ENCODE data around the gene PHYKPL.
A peak's percentile ranks its signal among the peaks of the same experiment; 100 is the strongest.
"Not testable (repeated sequence)": the region's sequence is repeated elsewhere in the genome, so short reads cannot be mapped to it uniquely, and the experiment has no call there.

Gene PHYKPL

DNA sequence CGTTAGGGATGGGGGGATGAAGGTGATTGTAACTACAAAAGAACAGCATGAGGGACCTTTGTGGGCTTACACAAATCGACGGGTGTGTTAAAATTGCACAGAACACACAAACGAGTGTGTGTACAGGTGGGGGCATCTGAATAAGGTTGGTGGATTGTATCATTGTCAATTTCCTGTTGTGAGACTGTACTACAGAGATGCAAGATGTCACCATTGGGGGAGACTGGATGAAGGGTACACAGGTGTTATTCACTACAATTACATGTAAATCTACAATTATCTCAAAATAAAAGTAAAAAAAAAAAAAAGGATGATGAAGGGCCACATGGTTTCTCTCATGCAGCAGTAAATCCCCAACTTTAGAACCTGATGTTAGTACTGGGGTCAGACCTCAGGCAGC lies 31.4 kb upstream of the PHYKPL start:
- no peak for DNase-seq (ENCODE audit: low read depth)

DNA sequence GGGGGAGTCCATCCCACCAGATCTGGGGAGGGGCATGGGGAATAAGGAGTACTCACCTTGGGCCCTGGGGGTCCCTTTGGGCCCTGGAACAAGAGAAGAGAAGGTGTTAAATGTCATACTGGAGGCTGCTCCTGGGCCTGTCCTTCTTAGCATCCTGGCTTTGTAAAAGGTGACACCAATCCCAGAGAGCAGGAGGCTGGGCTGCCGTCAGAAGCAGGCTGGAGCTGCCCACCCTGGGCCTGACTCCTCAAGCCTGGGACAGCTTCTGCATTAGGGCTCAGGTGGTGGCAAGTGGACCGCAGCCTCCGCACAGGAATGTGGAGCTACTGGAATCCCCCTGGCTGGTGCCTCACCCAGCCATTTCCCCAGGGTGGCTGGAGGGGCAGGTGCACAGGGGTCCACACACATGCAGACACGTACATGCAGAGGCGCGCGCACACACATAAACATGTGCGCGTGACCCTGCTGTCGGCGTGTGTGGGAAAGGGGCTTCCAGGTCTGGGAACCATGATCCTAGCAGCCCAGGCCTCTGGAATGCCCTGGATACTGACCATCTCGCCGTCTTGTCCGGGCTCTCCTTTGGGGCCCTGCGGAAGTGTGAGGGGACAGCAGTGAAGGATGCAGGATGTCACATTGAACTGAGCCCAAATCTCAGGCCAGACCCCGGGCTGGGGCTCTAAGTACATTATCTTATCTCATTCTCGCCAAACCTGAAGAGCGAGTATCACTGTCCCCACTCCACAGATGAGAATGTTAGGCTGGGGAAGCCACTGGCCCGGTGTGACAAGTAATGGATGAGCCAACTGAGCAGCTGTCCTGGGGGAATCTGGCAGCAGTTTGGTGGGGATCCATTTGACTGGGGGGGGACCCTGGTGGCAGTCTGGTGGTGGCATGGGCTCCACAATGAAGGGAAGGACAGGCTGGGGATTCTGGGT lies 29.3 kb upstream of the PHYKPL start:
- DNase-seq (ENCODE audit: low read depth), result no peak

DNA sequence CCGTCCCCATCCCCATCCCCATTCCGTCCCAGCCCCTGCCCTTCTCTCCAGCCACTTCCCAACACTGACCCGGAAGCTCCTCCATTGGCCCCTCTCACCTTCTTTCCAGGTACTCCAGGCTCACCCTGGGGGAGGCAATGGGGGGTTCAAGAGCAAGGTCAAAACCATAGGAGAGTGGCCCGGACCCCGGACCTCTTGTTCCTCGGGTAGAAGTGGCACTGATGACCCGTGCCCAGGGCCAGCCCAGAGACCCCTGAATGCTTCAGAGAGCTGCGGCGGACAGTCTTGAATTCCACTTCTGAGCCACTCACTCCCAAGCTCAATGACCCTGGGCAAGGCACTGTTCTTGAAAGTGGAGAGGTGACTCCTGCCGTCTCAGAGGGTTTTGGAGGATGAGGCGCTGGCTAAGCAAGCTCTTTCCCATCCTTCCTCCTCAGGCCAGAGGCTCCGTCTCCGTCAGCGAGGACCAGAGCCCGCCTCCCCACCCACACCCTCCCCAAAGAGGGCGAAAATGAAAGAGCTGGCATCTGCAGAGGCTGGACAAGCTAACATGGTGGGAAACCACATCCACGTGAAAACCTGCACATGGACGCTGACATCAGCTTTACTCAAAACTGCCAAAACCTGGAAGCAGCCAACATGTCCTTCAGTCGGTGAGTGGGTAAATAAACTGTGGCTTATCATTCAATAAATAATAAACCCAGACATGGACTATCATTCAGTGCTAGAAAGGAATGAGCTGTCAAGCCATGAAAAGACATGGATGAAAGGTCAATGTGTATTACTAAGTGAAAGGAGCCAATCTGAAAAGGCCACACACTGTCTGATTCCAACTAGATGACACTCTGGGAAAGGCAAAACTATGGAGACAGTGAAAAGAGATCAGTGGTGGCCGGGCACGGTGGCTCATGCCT lies 27.3 kb upstream of the PHYKPL start:
- no peak for DNase-seq (ENCODE audit: low read depth)

DNA sequence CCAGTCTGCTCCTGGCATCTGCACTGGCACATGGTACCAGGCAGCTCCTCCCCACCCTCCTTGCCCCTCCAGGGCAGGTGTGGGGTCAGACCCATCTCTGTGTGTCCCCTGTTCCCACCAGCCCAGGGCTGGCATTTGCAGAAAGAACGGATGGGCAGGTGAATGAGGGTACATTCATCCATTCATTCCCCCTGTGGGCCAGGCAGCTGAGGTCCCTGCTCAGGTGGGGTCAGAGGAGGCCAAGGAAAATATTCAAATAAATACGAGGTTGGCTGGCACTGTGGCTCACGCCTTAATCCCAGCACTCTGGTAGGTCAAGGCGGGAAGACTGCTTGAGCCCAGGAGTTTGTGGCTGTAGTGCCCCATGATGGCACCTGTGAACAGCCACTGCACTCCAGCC lies 25.0 kb upstream of the PHYKPL start:
- no peak for DNase-seq (ENCODE audit: low read depth)

DNA sequence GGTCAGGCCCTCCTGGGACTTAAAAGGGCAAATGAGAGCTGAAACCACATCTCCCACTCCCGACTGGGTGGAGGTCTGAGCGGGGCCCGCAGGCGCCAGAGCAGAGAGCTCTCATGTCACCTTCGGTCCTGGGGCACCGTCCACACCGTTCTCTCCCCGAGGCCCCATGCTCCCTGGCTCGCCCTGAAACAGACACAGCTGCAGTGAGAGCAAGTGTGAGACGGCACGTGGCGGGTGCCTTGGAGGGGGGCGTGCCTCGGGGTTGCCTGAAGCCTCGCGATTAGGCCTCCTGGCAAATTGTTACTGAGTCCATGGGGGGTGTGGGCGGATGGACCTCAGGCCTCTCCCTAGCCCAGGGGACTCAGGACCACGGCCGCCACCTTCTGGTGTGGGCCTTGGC lies 24.1 kb upstream of the PHYKPL start:
- no peak for DNase-seq (ENCODE audit: low read depth)

DNA sequence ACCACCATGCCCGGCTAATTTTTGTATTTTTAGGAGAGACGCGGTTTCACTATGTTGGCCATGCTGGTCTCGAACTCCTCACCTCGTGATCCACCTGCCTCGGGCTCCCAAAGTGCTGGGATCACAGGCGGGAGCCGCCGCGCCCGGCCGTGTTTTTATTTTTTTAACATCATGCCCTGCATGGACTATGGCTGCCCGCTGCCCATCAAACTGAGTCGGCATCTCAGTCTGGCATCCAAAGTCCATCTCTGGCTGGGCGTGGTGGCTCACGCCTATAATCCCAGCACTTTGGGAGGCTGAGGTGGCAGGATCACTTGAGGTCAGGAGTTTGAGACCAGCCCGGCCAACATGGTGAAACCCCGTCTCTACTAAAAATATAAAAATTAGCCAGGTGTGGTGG lies 21.0 kb upstream of the PHYKPL start:
- not testable (repeated sequence) for DNase-seq (ENCODE audit: low read depth)

DNA sequence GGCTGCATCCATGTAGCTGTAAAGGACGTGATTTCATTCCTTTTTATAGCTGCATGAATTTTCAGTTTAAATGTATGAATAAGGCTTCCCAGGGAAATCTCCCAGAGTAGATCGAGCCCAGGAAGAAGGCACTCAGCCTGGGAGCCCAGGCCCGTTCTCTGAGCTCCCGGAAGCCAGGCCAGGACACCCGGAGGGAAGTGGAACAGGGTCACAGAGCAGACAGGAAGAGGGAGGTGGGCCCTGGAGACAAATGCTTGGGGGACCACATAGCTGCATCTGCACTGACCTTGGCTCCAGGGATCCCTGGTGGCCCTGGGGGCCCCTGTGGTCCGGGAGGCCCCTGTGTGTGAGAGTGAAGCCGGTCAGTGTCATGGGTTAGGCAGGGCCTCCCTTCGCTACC lies 19.7 kb upstream of the PHYKPL start:
- no peak for DNase-seq (ENCODE audit: low read depth)

DNA sequence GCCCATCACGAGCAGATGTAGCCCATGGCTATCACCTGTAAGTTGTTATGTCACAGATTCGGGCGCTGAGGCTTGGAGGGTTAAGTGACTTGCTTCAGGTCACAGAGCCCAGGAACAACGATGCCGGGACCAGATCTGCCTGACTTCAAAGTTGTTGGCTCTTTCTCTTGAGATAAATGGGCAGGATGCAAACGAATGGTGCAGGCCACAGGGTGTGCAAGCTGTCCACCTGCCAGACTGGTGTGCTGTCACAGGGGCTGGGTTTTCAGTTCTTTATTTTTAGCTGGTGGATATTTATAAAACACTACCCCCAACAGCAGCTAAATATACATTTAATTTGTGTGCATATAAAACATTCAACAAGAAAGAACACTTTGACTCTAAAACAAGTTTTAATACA lies 17.7 kb upstream of the PHYKPL start:
- DNase-seq (ENCODE audit: low read depth), result no peak

DNA sequence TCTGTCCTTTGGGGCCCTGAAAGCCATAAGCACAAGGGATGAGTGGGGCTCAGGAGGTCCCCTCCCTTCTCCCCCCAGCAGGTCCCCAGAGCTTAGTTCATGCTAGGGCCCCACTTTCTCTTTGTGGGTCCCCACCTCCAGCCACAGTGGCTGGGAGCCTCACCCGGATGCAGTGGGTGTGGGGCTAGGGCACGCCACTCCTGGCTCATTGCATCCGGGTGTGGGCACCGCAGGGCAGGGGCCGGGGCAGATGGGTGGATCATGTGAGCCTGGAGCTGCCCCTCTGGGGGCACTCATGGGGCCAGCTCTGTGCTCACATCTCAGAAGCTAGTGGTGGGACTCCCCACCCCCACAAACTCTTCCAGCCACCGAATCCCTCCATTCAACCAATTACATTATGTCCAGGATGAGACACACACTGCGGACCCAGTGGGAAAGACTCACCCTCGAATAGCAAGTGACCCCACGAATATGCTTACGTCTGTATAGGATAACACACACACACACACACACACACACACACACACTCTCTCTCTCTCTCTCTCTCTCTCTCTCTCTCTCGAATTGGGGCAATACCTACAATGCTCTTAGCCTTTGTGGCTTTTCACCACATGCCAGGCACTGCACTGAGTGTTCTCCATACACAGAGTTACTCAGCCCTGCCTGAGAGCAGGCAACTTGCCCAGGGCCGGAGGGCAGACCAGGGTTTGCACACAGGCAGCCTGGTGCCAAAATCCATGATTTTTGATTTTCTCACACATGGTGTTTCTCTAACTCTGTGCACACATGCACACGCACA lies 16.8 kb upstream of the PHYKPL start:
- DNase-seq (ENCODE audit: low read depth), result peak; percentile 82

DNA sequence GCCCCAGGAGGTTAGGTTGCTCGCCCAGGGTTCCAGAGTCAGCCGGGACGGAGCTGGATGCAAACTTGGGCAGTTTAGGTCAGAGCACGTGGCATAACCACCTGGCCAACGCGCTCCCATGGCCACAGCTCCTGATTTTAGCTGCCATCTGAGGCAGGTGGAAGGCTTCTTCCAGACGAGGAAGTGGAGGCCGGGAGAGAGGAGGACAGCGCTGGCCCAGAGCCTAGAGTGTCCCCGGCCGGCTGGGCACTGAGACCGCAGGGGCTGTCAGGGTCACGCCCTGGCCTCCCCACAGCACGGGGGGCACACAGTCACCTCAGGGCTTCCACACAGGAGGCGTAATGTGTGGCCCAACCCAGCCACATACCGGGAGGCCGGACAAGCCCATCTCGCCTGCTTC lies 16.1 kb upstream of the PHYKPL start:
- DNase-seq (ENCODE audit: low read depth), result no peak

DNA sequence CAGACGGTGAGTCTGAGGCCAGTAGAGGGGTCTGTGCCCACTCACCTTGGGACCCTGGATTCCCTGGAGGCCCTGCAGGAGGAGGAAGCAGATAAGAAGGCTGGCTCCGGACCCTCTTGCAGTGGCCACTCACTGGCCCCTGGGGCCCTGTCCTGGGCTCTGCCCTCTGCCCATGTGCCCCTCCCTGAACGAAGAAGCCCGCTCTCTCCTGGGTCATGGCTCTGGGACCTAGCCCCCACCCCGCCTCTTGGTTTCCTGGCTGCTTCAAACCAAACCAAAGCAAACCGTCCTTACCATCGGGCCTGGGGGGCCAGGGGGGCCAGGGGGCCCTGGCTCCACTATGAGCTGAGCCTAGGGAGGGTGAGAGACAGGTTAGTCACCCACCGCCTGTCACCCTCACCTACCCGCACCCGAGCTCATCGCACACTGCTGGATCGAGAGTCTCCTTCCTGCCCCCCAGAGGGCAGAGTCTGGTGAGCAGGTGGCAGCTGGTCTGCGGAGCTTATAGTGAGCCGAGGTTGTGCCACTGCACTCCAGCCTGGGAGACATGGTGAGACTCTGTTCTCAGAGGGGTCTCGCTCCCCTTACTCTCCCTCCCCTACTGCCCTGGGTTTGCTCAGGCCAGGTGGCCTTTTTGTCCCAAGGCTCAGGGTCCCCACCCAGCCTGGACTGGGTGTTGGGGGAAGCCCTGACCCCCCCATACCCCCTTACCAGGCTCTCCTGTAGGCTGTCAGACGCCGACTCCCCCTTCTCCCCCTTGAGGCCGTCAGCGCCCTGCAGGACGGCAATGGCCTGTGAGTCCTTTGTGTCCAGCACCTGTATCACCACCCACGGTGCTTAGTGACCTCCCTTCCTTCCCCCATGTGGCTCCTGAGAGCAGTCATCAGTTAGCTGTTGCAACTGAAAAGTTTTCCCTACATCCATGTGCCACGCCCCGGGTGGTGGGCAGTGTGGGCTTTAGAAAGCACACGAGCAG lies 15.2 kb upstream of the PHYKPL start:
- DNase-seq (ENCODE audit: low read depth), result no peak

DNA sequence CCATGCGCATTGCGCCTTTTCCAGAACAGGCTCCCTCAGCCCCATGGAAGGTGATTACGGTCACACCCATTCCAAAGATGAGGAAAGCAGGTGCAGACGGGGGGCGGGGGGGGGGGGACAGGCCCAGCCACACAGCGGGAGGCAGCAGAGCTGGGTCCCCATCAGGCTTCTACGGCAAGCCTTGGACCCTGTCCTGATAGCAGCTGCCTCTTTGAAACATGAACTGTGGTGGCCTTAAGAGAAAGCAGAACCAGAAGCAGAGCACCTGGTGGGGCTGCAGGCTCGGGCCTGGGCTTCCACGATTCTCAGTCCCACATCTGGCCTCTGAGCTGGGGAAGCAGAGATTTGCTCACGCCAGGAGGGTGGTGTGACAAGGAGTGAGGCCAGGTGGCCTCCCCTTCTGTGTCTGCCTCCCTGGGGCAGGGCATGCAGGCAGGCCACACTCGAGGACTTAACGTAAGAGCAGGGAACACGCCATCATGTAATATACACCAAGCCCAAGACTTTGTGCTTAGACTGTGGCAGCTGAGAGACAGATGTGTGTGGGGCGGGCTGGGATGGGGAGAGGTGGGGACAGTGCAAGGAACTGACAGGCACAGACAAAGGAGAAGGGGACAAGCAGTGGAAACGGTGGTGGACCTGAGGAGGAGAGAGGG lies 14.2 kb upstream of the PHYKPL start:
- DNase-seq (ENCODE audit: low read depth), result no peak

DNA sequence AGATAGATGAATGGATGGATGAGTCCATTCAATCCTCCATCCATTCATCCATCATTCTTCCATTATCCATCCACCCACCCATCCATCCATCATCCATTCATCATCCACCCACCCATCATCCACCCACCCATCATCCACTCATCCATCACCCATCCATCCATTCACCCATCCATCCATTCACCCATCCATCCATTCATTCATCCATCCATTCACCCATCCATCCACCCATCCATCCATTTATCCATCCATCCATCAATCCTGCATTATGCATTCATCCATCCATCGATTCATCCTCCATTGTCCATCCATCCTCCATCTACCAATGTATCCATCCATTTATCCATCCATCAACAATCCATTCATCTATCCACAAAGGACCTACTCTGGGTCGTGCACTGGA lies 12.8 kb upstream of the PHYKPL start:
- DNase-seq (ENCODE audit: low read depth), result no peak

DNA sequence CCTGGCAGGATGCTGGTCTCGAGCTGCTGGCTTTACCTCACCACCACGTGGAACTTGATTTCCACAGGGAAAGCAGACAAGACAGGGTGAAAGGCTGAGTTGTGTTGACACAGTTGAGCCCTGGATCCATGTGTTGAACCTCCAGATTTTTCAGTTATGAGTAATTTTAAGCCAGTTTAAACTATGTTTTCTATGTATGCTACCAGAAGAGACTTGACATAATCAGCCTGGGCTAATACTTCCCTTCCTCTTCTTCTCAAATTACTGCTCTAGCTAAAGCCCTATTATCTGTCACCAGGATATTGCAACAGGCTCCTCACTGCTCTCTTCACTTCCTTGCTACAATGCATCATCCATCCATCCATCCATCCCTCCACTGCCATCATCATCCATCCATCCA lies 12.0 kb upstream of the PHYKPL start:
- no peak for DNase-seq (ENCODE audit: low read depth)

DNA sequence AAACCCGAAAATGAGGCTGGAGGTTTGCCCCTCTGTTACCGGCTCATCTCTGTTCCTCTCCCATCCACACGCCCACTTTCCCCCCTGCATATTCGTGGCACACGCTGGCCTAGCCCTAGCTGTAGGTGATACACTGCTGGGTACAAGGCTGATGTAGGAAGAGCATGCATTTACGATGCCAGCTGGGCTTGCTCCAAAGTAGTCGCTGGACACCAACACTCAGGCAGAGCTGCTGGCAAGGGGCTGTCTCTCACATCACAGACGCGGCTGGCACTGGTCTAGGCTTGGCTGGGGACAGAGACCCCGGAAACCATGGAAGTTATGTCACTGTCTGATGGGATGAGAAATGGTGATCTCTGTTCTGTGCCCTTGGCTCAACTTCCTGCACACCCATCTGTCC lies 9.8 kb upstream of the PHYKPL start:
- DNase-seq (ENCODE audit: low read depth), result no peak

DNA sequence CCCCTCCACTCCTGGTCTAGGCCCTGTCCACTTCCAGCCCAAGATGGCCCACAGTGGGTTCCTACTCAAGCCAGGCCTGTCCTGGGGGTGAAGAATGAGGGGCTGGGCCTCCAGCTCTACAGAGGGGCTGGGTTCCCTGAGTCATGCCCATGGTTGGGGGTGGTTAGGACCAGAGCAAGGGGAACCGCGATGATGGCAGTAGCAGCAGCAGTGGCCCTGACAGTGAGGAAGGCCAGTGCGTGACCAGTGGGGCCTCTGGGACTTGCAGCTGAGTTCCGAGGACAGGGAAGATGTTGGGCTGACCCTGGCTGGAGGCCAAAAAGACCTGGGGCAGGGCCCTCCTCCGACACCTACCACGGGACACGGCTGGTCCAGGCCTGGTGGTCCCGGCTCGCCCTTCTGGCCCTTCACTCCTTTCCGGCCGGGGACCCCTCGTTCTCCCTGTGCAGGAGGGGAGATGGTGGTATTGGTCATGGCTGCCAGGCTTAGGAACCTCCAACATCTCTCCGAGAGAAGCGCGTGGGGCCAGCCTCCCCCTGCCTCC lies 9.2 kb upstream of the PHYKPL start:
- no peak for DNase-seq (ENCODE audit: low read depth)

DNA sequence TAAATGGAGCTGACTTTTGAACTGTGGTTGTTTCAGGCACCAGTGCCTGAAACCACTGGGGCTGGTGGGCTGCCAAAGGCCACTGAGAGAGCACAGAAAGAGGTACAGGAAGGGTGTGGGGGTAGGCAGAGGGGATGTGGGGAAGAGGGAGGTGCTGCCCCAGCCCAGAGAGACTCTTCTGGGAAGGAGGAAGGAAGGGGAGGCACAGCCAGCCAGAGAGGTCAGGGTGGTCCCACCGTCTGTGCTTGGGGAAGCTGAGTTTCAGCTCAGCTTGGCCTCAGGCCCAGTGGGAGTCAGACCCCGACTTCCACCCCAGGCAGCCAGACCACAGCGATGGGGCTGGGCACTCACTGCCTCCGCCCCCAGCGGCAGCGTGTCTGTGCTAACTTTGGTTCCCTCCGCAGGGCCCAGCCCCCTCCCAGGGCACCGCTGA lies 8.6 kb upstream of the PHYKPL start:
- DNase-seq (ENCODE audit: low read depth), result no peak

DNA sequence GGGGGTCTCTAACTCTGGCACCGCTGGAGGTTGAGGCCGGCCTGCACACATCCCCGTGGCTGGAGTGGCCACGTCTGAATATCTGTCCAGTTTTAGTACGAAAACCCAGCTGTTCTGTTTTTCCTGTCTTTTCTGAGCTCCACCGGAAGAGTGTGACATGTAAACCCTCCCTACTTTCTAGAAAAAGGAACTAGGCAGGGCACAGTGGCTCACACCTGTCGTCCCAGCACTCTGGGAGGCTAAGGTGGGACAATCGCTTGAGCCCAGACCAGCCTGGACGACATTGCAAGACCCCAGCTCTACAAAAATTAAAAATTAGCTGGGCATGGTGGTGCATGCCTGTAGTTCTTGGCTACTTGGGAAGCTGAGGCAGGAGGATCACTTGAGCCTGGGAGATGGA lies 8.2 kb upstream of the PHYKPL start:
- no peak for DNase-seq (ENCODE audit: low read depth)

DNA sequence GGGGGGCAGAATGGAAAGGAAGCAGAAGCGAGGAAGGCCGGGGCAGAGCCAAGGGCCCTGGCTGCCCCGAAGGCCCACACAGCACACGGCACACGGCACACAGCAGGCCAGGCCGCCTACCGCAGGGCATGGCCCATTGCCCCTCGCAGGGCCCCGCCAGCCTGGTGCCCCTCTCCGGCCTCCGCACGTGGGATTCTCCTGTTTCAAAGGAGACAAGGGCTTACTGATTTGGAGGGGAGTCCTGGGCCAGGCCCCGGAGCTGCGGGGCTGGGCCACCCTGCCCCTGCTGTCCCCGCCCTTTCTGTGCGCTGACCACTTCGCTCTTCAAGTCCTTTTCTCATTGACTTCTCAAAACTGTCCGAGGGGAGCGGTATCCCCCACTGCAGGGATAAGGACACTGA lies 7.7 kb upstream of the PHYKPL start:
- DNase-seq (ENCODE audit: low read depth), result no peak

DNA sequence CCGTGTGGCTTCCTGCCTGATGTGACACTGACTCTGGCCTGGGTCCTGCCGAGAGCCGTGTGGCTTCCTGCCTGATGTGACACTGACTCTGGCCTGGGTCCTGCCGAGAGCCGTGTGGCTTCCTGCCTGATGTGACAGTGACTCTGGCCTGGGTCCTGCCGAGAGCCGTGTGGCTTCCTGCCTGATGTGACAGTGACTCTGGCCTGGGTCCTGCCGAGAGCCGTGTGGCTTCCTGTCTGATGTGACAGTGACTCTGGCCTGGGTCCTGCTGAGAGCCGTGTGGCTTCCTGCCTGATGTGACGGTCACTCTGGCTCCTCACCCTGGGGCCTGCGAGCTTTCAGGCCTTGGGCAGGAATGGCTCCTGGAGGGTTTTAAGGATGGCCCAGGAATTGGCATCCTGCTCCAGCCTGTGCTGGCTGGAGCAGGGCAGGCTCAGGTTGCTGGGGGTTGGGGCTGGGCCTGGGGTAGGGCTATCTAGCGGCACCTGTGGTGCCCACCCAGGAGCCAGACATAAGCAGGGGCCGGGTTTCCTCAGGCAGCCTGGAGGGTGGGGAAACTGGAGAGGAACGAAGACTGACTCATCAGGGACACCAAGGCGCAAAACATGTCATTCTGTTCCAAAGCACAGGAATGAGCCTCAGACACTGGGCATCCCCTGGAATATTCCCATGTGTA lies 7.2 kb upstream of the PHYKPL start:
- not testable (repeated sequence) for DNase-seq (ENCODE audit: low read depth)
